ENCODE measurements around the gene MYPN.
"Not testable (repeated sequence)": the region's sequence is repeated elsewhere in the genome, so short reads cannot be mapped to it uniquely, and the experiment has no call there.

Gene MYPN

GRCh38 chr10:68109331-68109730 lies at the start of gene MYPN:
TSS of gene MYPN (plus strand) at chr10:68109488. CDS start at chr10:68121439, 11,951 bp downstream.
- no peak for DNase-seq

GRCh38 chr10:68067029-68067428 lies 42.3 kb upstream of the MYPN start:
- no peak for DNase-seq

GRCh38 chr10:68067508-68067907 lies 41.8 kb upstream of the MYPN start:
- no peak for DNase-seq

DNA sequence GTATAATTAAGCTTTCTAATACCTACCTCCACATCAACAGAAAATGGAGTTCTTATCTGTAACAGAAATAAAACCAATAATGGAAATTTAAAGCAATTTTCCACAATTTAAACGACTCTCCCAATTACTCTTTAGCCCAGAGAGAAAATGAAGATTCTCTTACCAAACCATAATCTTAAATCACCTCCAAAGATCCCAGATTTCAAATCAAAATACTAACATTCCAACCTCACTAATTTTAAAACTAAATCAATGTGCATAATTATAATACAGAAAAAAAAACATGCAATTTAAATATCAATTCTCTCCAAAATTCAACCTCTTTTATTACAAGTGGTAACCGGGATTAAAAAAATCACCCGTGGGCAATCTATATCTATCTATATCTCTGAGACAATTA lies 35.7 kb upstream of the MYPN start:
- no peak for DNase-seq

DNA sequence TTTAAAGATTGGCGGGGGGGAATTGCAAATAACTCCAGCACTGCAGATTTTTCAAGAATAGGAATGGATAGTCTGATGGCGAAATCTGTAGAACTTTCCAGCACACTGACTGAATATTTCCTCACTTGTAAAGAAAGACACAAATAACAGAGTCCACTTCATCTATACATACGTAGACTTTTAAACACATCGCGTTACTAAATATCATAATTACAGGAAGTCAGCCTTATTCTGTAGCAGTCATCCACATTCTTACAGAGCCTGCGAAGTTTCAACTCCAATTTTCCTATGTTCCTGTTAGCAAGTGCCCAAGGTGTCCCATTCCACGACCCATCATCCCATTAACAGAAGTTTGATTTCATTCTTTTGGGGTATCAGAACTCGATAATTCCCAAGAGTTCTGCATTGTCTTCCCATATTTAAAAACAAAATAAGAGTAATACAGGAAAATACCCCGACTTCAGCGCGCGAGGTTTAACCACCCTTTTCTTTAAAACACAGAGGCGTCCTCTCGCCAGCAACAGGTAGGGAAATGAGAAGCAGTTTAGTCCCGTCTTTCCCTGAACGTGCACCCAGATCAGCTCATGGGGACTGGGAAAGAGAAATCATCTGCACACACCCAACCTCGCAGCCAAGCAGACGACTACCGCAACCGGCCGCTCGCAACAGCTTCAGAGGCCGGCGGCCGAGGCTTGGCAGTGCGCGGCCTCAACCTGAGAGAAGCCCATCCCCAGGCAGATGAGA lies 35.1 kb upstream of the MYPN start:
- no peak for DNase-seq

GRCh38 chr10:68074775-68075549 lies 34.3 kb upstream of the MYPN start, which contains the start of gene HERC4:
TSS of gene HERC4 (minus strand) at chr10:68075283. CDS start at chr10:68073108, 2,175 bp downstream.
- peak; percentile 93 for DNase-seq

DNA sequence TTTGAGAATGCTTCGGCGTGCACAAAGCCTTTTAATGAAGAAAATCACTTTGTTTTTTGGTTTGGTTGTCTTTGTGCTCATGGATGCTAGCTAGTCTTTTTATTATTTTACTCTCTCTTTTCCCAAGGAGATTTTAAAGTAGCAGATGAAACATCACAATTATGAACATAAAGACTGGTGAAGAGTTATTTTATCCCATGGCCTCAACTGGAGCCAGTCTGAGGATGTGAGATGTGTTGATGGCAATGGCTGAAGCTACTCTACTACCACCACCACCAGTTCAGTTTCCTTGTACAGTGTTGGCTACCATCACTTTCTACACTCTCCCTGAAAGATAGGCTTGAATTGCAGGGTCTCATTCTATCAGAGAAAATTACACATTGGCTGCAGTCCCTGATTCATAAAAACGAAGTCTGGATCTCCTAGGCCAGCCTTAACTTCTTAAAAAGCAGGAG lies 33.7 kb upstream of the MYPN start:
- DNase-seq = no peak

DNA sequence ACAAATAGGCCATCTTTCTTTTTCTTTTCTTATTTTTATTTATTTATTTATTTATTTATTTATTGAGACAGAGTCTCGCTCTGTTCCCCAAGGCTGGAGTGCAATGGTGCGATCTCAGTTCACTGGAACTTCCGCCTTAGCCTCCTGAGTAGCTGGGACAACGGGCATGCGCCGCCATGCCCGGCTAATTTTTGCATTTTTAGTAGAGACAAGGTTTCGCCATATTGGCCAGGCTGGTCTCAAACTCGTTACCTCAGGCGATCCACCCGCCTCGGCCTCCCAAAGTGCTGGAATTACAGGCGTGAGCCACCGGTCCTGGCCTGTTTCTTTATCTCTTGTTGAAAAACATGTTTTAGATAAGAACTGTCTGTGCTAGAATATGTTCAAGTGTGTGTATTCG lies 33.2 kb upstream of the MYPN start:
- DNase-seq = not testable (repeated sequence)

DNA sequence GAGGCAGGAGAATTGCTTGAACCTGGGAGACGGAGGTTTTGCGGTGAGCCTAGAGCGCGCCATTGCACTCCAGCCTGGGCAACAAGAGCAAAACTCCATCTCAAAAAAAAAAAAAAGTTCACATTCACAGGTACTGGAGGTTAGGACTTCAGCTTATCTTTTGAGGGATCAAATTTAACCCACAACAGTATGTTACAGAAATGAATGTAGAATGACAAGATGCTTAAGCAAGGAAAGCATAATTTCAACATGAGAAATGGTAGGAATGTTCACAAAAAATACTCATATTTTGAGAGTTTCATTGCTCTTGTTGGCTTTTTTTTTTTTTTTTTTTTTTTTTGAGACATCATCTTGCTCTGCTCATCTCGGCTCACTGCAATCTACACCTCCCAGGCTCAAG lies 32.3 kb upstream of the MYPN start:
- no peak for DNase-seq

DNA sequence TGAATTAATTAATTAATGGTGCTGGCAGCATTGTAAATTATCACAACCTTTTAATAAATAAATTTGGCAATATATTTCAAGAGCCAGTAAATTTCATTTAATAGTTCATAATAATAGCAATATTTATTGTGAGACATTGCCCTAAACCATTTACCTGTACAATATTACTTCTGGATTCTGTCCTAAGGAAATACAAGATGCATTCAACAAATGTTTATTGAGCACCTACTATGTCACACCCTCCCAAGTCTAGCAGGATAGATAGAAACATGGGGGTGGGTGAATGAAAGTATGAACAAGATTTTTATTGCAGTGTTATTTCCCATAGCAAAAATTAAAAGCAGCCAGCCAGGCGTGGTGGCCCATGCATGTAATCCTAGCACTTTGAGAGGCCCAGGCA lies 29.9 kb upstream of the MYPN start:
- no peak for DNase-seq

- DNase-seq = no peak
These were observed 28.3 kb upstream of the MYPN start for GRCh38 chr10:68080853-68081431.

GRCh38 chr10:68081916-68082315 lies 27.4 kb upstream of the MYPN start:
- DNase-seq = no peak

- no peak for DNase-seq
These were observed 26.4 kb upstream of the MYPN start for GRCh38 chr10:68082872-68083271.

- DNase-seq = no peak
These were observed 25.3 kb upstream of the MYPN start for GRCh38 chr10:68083953-68084352.

DNA sequence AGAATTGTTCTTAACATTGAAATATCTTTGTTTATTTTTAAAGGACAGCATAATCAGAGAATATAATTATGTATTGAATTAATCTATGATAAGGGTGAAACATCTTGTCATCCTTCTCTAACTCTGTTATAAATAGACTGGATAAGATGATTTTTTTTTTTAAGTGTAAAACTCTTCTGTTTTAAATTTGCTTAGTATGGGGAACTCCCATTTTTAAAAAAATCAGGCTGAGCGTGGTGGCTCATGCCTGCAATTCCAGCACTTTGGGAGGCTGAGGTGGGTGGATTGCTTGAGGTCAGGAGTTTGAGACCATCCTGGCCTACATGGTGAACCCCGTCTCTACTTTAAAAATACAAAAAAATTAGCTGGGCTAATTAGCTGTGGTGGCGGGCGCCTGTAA lies 24.8 kb upstream of the MYPN start:
- no peak for DNase-seq

- DNase-seq = no peak
These were observed 23.3 kb upstream of the MYPN start for GRCh38 chr10:68086011-68086410.

GRCh38 chr10:68086910-68087684 lies 22.2 kb upstream of the MYPN start:
- no peak for DNase-seq

DNA sequence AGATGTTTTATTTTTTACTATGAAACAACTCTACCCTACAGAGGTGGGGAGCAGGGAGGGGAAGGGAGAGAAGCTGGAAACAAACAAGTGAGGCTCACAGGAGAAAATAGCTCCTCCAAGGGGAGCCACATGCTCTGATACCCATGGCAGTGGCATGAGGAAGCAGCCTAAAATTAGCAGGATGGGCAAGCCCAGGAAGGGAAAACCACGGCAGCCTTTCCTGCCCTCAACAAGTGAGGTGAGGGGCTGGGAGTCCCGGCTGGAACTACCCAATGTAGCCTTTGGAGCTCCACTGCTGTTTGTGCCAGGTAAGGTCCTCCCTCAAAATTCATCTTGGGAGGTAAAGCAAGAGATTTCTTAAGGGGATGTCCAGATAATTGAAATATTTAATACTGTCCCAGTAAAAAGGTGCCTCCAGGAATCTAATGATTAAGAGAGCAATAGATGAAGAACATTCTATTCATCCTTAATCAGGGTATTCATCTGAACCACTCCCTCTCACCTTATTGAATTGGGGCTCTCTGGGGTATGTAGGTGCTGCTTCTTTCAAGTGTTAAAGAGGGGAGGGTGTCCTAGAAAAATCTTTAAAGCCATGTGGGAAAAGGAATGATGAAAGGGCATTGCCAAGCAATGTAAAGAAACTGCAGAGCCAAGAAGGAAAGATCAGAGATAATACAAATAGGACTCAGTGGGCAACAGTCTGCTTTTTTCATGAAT lies 21.4 kb upstream of the MYPN start:
- DNase-seq = no peak

DNA sequence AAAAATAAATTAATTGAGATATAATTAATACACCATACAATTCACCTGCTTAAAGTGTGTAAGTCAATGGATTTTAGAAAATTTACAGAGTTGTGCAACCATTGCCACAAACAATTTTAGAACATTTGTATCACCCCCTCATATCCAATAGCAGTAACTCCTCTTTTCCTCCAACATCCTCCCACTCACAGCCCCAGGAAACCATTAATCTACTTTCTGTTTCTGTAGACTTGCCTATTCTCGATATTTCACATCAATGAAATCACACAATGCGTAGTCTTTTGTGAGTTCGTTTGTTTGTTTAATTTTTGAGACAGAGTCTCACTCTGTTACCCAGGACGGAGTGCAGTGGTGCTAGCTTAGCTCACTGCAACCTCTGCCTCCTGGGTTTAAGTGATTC lies 20.5 kb upstream of the MYPN start:
- no peak for DNase-seq

- no peak for DNase-seq
These were observed 18.7 kb upstream of the MYPN start for GRCh38 chr10:68090586-68090985.

DNA sequence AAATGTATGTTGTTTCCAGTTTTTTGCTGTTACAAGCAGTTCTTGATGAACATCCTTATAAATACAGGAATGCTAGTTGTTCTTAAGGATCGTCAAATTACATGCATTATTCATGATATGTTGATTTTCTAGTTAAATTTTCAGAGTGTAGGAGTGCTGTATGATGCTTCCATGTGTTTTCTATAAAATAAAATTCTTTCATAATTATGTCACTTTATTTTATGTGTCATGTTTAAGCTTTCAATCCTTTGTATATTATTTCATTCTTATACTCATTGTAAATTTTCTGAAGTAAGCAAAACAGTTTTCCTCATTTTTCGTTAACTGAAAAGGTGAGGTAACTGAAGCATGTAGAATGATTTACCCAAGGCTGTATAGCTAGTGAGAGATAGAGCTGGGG lies 16.8 kb upstream of the MYPN start:
- DNase-seq = no peak

DNA sequence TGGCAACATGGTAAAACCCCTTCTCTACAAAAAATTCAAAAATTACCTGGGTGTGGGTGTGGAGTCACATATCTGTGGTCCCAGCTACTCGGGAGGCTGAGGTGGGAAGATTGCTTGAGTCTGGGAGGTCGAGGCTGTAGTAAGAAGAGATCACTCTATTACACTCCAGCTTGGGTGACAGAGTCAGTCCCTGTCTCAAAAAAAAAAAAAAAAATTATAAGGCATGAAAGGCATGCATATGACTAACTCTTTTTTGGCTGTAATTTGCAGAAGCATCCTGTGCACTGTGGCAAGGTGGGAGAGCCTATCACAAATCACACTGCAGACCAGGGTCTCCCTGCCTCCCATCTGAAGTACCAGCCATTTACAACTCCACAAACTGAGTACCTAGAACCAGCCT lies 14.1 kb upstream of the MYPN start:
- DNase-seq = no peak
